Raji (cell line): ENCODE measurements around the gene DPP6.

Experiments
- POLR2A ChIP-seq: IDR thresholded peaks from 2 replicates; pipeline ENCODE4 v1.6.1; 2011; ENCODE audit warnings: low read depth, low read length, control low read depth; ENCODE audit not compliant: insufficient read depth

Gene DPP6

DNA sequence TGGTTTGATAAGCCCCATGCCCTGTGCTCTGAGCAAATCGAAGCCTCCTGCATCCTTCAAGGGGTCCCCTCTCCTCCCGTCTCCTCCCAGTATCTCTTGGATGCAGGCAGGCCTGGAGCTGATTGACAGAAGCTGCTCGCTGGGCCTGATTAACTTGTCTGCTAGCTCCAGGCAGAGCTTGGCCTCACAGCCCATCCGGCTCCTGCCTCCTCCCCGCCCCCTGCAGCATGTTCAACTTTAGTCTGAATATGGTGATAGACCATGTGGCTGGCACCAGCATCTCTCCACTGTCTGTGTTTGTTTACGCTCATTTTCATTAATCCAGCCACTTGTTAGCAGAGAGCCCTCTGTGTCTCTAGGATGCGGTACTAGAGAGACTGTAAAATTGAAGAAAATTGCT lies 432.2 kb downstream of the DPP6 start:
- TF ChIP-seq POLR2A, result no peak

DNA sequence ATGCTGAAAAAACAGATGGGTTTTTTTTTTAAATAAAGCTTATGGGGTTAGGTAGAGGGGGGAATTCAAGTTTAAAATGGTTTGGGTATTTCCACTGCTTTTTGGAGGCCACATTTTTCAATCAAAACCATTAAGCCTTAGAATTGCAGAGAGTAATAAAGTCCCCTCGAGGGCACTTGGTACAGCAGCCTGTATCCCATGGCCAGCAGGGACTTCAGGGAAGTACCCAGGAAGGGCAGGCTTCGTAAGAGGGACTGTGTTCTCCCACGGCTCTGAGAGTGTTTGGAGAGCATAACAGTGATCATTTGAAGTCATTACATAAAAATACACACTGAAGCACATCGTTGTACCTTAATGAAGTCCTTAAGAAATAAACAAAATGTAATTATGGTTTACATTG lies 432.7 kb downstream of the DPP6 start:
- TF ChIP-seq POLR2A, result no peak

DNA sequence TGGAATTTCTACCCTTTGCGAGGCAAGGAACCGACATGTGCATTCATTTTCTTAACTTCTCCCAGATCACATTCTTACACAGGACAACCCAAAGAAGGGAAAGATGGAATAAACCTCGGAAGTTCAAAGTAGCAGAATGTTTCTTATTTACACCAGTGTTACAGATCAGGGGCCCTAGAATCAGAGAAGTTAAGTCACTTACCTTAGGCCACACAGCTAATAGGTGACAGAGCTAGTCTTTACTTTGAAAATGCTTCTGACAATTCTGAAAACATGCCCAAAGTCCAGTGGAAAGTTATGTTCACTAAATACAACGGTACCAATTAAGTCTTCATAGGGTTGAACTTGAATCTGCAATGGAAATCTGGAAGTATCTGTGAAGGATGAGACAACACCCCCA lies 437.7 kb downstream of the DPP6 start:
- no peak for TF ChIP-seq POLR2A

DNA sequence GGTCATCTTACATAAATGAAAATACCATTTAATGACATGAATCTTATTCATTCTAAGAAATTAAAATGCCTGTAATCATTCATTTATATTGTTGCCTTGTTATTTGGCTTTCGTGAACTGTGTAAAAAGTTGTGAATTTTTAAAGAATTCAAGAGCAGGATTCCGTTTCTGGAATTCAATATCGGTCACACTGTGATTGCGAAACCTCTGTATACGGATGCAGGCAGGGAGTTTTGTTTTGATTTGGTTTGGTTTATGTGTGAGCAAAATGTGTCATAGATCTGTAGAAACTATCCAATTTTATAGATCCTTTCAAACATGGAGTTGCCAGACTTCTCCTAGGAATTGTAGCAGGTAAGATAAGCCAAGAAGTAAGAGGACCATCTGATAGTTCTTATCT lies 441.4 kb downstream of the DPP6 start:
- TF ChIP-seq POLR2A, result no peak

DNA sequence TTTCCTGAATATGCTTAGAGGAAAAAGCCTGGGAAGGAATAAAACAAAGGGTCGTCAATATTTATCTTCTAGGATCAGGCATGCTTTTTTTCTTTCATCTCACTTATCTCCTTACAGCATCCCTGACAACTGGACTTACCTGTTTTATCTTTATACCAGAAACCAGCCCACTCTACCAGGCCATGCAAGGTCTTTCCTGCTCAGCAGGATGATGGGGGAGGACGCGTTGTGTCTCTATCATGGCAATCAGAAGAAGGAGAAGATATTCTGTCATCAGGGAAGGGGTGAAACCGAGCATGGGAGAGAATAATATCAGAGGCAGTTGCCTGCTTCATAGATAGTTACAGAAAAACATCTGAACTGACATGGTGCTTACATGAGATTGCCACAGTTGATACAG lies 445.6 kb downstream of the DPP6 start:
- no peak for TF ChIP-seq POLR2A

DNA sequence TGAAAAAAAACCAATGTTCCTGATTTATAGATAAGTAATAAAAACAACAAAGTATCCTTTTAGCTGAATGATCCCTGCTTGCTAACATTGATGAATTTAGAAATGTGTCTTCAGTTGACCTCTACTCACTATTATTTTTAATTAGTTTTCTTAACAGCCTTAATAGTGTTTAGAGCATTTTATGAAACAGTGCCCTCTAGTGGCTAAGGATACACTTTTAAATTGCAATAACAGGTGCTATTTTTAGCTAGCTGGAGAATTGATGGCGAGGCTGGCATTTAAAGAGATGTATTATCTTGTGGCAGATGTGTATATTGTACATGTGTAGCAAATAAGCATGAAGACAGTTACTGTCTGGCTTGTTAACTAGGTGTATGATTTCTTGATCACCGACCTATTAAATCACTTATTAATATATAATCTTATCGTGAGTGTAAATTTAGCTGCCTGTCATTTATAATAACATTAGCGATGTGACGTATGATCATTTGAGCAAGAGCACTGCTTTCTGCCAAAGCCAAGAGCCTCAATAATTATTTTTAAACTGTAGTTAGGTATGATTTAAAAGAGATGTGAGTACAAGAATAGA lies 451.9 kb downstream of the DPP6 start:
- TF ChIP-seq POLR2A, result no peak

DNA sequence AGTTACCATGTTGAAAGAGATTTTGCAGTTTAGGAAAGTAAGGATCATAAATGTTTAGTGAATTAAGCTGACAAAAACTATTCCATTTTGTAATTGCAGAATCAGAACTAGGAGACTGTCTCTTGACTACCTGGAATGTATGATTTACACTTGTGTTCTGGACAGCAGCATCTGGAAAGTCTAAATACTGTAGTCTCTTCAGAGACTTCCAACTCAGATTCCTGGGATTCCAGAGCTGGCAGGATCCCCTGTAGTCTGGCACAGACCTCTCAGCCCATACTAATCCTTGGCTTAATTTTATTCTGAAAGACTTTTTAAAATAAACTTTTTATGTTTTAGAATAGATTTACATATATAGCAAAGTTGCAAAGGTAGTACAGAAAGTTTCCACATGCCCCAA lies 452.7 kb downstream of the DPP6 start:
- TF ChIP-seq POLR2A, result no peak

DNA sequence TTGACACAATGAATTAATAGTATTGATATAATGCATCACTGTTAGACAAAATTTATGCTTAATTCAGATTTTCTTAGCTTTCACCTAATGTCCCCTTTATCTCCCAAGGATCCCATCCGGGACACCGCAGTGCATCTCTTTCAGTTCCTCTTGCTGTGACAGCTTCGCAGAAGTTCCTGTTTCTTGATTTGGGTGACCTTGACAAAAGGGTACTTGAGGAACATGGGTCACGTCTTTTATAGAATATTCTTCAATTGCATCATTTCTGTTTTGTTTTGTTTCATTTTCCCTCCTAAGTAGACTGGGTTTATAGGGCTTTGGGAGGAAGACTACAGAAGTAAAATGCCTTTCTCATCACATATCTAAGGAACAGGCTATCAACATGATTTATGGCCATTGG lies 453.2 kb downstream of the DPP6 start:
- no peak for TF ChIP-seq POLR2A

DNA sequence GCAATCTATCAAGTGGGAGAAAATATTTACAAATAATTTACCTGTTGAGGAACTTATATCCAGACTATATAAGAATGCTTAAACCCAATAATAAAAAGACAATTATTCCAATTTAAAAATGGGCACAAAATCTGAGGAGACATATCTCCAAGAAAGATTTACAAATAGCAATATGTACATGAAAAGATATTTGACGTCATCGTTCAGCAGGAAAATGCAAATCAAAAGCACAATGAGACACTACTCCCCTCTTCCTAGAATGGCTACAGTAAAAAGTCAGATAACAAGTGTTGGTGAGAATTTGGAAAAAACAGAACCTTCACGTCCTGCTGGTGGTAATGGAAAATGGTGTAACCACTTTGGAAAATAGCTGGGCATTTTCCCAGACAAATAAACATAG lies 457.0 kb downstream of the DPP6 start:
- TF ChIP-seq POLR2A, result no peak

DNA sequence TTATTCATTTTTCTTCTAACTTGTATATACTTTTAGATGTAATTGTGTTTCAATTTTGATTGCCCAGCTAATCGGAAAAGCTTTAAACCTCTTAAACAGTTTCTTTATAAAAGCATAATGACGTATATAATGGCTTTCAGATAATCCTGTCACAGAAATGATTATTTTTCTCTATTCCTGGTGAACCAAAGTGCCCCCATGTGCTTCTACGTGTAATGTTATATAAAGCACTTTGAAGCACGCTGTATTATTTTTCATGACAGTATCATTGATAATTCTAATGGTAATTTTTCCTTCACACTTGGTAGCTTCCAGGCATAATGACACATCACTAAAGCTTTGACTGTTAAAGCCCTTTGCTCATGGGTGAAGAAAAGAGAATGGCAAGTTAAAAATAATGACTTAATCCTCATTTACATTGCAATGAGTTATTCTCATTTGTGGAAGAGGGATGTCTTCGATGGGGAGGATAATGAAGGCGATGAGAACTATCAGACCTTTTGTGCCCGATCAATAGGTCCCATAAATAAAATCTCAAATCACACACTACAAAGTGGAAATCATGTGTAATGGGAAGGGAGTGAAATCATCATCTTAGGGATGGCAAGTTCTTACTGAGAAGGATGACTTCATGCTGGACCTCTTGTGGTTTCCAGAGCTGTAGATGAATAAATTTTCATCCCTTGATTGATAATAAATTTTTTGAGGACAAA lies 460.1 kb downstream of the DPP6 start:
- no peak for TF ChIP-seq POLR2A

DNA sequence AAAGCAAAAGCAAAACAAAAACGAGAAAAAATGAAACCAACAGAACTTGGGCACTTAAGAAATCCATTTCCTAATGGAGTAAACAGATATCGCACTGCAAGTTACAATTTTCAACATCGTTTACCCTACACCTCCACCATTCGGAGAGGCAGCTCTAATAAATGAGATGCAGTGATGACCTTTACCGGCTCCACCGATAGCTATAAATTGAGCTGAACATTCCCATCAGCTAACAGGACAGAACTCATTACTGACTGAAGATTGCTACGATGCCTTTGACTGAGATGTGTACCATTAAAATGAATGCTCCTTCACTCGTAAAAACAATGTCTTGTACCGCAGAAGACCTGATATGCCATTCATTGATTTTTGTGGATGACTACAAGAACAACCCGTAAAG lies 465.6 kb downstream of the DPP6 start:
- no peak for TF ChIP-seq POLR2A

DNA sequence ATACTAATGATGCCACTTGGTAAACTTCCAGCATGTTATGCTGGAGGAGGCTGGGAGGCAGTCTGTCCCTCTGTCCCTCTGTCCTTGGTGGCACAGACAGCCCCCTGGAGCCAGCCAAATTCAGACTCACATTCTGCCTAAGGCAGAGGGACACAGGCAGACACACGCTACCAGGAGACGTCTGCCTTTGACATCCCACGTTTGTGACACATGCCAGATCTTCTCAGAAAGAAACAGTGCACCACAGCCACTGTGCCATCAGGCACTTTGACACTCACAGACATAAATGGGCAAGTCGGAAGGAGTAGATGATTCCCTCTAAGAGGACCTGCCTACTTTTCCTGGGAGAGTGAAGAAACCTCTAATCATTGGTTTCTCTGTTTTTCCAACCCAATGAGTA lies 467.0 kb downstream of the DPP6 start:
- TF ChIP-seq POLR2A, result no peak

DNA sequence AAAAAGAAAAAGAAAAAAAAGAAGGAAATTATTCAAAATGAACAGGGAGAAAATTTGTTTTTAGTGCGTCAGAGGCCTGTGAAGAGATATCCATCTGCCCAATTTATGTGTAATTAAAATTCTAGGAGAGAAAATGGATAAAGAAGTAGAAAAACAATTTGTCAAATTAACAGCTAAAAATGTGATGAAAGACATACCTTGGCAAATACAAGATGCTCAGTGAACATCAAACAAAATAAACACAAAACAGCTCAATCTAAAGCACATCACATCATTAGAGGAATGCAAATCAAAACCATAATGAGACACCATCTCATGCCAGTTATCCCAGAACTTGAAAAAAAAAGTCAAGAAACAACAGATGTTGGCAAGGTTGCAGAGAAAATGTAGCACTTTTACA lies 477.9 kb downstream of the DPP6 start:
- no peak for TF ChIP-seq POLR2A

DNA sequence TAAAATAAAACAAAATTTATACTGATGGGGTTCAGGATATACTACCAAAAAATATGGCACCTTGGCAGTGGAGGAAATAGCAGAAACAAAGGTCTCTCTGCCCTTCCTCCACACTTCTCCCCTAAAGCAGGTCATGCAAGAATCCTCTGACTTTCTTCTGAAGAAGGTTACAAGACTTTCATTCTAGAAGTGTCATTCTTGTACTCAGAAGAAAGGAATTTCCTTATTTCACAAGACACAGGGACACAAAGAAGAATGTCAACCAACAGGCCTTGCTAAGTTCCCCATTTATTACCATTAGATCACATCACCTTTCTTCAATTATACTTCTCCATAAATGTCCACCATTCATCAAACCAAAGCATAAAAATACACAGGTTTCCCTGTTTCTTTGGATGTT lies 480.6 kb downstream of the DPP6 start:
- TF ChIP-seq POLR2A, result no peak

DNA sequence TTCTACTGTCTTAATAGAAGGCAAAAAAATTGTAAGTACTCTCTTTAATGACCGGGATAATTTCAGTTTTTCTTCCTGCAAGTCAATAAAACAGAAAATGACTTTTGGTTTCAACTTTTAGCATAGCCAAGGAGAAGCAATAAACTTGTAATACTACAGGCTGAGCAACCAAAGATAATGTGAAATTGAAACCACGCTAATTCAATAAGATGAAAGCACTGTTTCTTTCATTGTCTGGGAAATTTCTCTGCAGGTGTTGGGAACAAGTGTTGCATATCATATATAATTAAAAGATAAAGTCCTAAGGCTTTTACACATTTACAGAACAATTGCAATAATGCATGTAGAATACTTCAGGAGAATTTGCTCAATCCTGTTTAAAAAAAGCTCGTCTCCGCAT lies 488.4 kb downstream of the DPP6 start:
- TF ChIP-seq POLR2A, result no peak

DNA sequence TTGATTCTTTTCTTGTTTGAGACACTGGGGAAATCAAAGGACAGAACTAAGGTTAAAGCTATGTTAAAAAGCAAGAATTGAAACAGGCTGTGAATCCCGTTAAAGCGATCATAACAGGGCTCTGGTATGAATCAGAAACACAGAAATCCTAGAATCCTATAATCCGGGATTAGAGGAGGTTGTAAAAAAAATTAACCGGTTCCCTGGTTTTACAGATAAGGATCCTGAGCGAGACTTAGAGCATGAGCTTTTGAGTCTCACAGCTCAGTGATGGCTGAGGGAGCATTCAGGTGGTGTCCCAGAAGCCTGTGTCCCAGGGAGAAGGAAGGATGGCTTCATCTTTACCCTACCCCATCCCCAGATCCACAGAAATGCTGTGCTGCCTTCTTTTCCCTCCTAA lies 489.4 kb downstream of the DPP6 start:
- no peak for TF ChIP-seq POLR2A

DNA sequence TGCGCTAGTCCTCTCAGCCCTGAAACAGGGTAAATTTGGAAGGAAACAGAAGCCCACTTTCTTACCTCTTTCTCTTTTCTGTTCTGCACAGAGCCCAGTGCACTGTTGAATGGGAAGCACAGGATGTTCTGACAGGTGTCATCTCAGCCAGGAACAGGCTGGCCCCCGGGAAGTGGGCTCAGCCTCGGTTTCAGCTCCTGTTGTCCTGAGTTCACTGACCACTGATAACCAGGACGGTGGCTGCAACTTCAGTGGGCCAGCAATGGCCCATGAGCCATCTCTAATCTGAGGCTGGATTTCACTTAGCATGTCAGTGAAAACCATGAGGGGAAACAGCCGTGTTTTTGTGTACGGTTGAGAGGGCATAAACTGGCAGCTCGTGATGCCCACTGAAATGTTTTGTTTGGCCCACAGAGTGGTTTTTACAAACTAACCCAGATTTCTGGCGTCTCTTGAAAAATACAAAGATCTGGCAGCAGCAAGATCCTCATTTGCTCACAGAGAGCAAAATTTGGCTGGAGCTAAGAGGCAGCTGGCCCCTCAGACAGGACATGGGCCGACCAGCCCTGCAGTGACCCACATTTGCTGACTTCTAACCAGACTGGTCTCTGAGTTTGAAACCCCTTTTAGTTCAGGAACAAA lies 494.9 kb downstream of the DPP6 start:
- no peak for TF ChIP-seq POLR2A

DNA sequence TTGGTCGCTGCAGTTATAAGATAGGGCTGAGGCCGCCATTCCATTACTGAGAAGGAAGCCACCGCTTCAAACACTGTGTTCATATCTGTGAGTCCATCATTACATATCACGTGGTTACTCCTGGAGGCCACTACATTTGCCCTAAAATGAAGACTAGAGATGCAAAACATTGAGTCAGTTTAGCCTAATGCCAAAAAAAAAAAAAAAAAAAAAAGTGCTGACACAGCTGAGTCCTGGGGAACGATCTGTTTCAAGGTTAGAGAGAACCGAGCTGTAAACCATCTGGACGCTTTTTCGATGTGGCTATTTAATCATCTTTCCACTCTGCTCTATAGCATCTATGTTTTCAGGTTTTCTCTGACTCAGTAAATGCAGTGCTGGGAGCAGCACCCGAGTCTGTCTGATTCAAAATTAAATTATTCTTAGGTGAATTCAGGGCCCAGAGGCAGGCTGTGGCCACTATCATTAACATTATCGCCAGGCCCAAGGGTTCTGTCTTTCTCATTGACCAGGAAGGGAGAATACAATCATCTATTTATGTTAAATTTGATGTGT lies 501.6 kb downstream of the DPP6 start:
- TF ChIP-seq POLR2A, result no peak
